SK-N-SH (cell line): Measurements from ENCODE around the gene METTL23. TPM values are rescaled to one million over a fixed set of nuclear protein-coding genes. Genes with fewer than 3 reads are reported as not detected.

ENCODE experiments used
- CTCF ChIA-PET: fragments of 300-600, 350-600 bp; formaldehyde crosslinking; extraction: SDS; loops from one replicate; lab custom pipeline; 2021; lab: Yijun Ruan, JAX
- POLR2A ChIA-PET: fragments of 350-600 bp; sonication (Branson Sonifier 250); formaldehyde crosslinking; extraction: SDS; loops from one replicate; lab custom pipeline; 2020; ENCODE audit warnings: antibody characterized with exemption, inconsistent platforms; lab: Yijun Ruan, JAX
- DNase-seq: peaks from one replicate; pipeline ENCODE4 v3.0.0; 2012
- H2AFZ ChIP-seq: fragments of 200-600 bp; sonication (generic); 2 replicates; pipeline ENCODE4 v1.8.1; 2016; ENCODE audit warnings: antibody characterized with exemption, mild to moderate bottlenecking, low read depth
- H3F3A ChIP-seq: fragments of 200-600 bp; sonication (generic); replicated peaks from 2 replicates; pipeline ENCODE3; 2016; ENCODE audit warnings: antibody characterized with exemption, mild to moderate bottlenecking; ENCODE audit not compliant: insufficient read depth
- H3K27ac ChIP-seq, 2 experiments: fragments of 200-500 bp in 1 of 2; fragments of 200-600 bp in 1 of 2; sonication (Bioruptor generic) in 1 of 2; sonication (generic), shearing (Covaris generic) in 1 of 2; 2 replicates each; pipeline versions ENCODE4 v1.5.1 to v1.6.1; 2014 to 2016; ENCODE audit warnings: low read depth in 2 of 2, inconsistent platforms in 1 of 2, low read length in 1 of 2, mild to moderate bottlenecking in 1 of 2, mixed read lengths in 1 of 2
- H3K27me3 ChIP-seq: fragments of 200-600 bp; sonication (generic), shearing (Covaris generic); 2 replicates; pipeline ENCODE4 v1.6.1; 2016; ENCODE audit warnings: mixed run types; ENCODE audit not compliant: insufficient read depth
- H3K36me3 ChIP-seq, 2 experiments: fragments of 200-500 bp in 1 of 2; fragments of 200-600 bp in 1 of 2; sonication (Bioruptor generic) in 1 of 2; sonication (generic) in 1 of 2; replicated peaks in 1 of 2; 2 replicates each; pipeline versions ENCODE3 to v1.5.1; 2014 to 2016; ENCODE audit warnings: low read length in 1 of 2, mild to moderate bottlenecking in 1 of 2; ENCODE audit not compliant: insufficient read depth in 2 of 2, control insufficient read depth in 1 of 2
- H3K4me1 ChIP-seq, 2 experiments: fragments of 200-500 bp in 1 of 2; fragments of 200-600 bp in 1 of 2; sonication (Bioruptor generic) in 1 of 2; sonication (generic), shearing (Covaris generic) in 1 of 2; 2 replicates each; pipeline versions ENCODE4 v1.5.1 to v1.6.1; 2014 to 2016; ENCODE audit warnings: low read depth in 1 of 2, low read length in 1 of 2, mixed run types in 1 of 2; ENCODE audit not compliant: insufficient read depth in 2 of 2, control insufficient read depth in 1 of 2
- H3K4me2 ChIP-seq: fragments of 200-600 bp; sonication (generic), shearing (Covaris generic); 2 replicates; pipeline ENCODE4 v1.6.1; 2017; ENCODE audit warnings: mixed run types
- H3K4me3 ChIP-seq, 2 experiments: fragments of 200-500 bp in 1 of 2; fragments of 200-600 bp in 1 of 2; sonication (Bioruptor generic) in 1 of 2; sonication (generic), shearing (Covaris generic) in 1 of 2; 2 replicates each; pipeline versions ENCODE4 v1.5.1 to v1.8.1; 2014 to 2016; ENCODE audit warnings: low read depth in 2 of 2, inconsistent platforms in 1 of 2, low read length in 1 of 2, mild to moderate bottlenecking in 1 of 2, mixed read lengths in 1 of 2, moderate library complexity in 1 of 2
- H3K79me2 ChIP-seq: fragments of 200-600 bp; sonication (generic); 2 replicates; pipeline ENCODE4 v1.8.1; 2017; ENCODE audit warnings: mild to moderate bottlenecking; ENCODE audit not compliant: insufficient read depth
- H3K9ac ChIP-seq: fragments of 200-600 bp; sonication (generic); 2 replicates; pipeline ENCODE4 v1.6.1; 2017; ENCODE audit warnings: mixed run types
- H3K9me2 ChIP-seq: fragments of 200-600 bp; sonication (generic); 2 replicates; pipeline ENCODE4 v1.6.1; 2017; ENCODE audit warnings: mixed run types
- H3K9me3 ChIP-seq: fragments of 200-600 bp; sonication (generic); 2 replicates; pipeline ENCODE4 v1.6.1; 2017; ENCODE audit warnings: mixed run types, mild to moderate bottlenecking, moderate library complexity
- H4K20me1 ChIP-seq: fragments of 200-600 bp; sonication (generic); 2 replicates; pipeline ENCODE4 v1.6.1; 2017; ENCODE audit warnings: mild to moderate bottlenecking, mixed run types; ENCODE audit not compliant: insufficient read depth
- CHD2 ChIP-seq: fragments of 150-350 bp; IDR thresholded peaks from 2 replicates; pipeline ENCODE4 v1.6.1; 2018; ENCODE audit warnings: low read length; ENCODE audit not compliant: partially characterized antibody
- CTCF ChIP-seq: fragments of 200-600 bp; sonication (generic); IDR thresholded peaks from 2 replicates; pipeline ENCODE4 v1.6.1; 2017; ENCODE audit warnings: antibody characterized with exemption, mild to moderate bottlenecking, moderate library complexity
- EP300 ChIP-seq, 2 experiments: IDR thresholded peaks; 2 replicates each; pipeline versions ENCODE4 v1.4.0 to v1.6.1; 2012; ENCODE audit warnings: borderline replicate concordance in 1 of 2, low read depth in 1 of 2, low read length in 1 of 2
- EZH2phosphoT487 ChIP-seq: fragments of 200-600 bp; sonication (generic); IDR thresholded peaks from 2 replicates; pipeline ENCODE4 v1.6.1; 2017; ENCODE audit warnings: low read depth, mixed run types, mild to moderate bottlenecking, antibody characterized with exemption, moderate library complexity, borderline replicate concordance
- FOXJ3 ChIP-seq: sonication (generic); formaldehyde crosslinking; IDR thresholded peaks from 2 replicates; pipeline ENCODE4 v1.5.1; 2020; ENCODE audit warnings: mild to moderate bottlenecking, missing genetic modification reagents
- FOXM1 ChIP-seq: IDR thresholded peaks from 2 replicates; pipeline ENCODE4 v1.4.0; 2012; ENCODE audit warnings: low read depth, mild to moderate bottlenecking
- GABPA ChIP-seq: IDR thresholded peaks from 2 replicates; pipeline ENCODE4 v1.4.0; 2012; ENCODE audit warnings: low read depth, mild to moderate bottlenecking
- GATA2 ChIP-seq: sonication (generic); formaldehyde crosslinking; IDR thresholded peaks from 2 replicates; pipeline ENCODE4 v1.5.0; 2020; ENCODE audit warnings: mild to moderate bottlenecking, missing genetic modification reagents
- MXI1 ChIP-seq: IDR thresholded peaks from 2 replicates; pipeline ENCODE4 v1.6.1; 2012; ENCODE audit warnings: mild to moderate bottlenecking, low read depth, low read length, improper control_type of control experiment
- PBX3 ChIP-seq: IDR thresholded peaks from 2 replicates; pipeline ENCODE4; 2012
- POLR2AphosphoS5 ChIP-seq: IDR thresholded peaks from 2 replicates; pipeline ENCODE4 v1.6.1; 2012; ENCODE audit warnings: low read depth, low read length
- RAD21 ChIP-seq: IDR thresholded peaks from 2 replicates; pipeline ENCODE4 v1.6.1; 2012; ENCODE audit warnings: mild to moderate bottlenecking, low read length
- RCOR1 ChIP-seq: fragments of 150-350 bp; IDR thresholded peaks from 2 replicates; pipeline ENCODE4 v1.6.1; 2017; ENCODE audit warnings: antibody characterized with exemption, low read length
- RFX5 ChIP-seq: IDR thresholded peaks from 2 replicates; pipeline ENCODE4 v1.6.1; 2012; ENCODE audit warnings: mild to moderate bottlenecking, improper control_type of control experiment, low read length
- RXRA ChIP-seq: IDR thresholded peaks from 2 replicates; pipeline ENCODE4 v1.4.0; 2012; ENCODE audit warnings: low read depth, mild to moderate bottlenecking, borderline replicate concordance
- SIN3A ChIP-seq: IDR thresholded peaks from 2 replicates; pipeline ENCODE4 v1.6.1; 2012; ENCODE audit warnings: low read depth, mild to moderate bottlenecking, low read length, moderate library complexity, borderline replicate concordance
- TAF1 ChIP-seq: IDR thresholded peaks from 2 replicates; pipeline ENCODE4 v1.6.1; 2012; ENCODE audit warnings: low read depth, mild to moderate bottlenecking, low read length, moderate library complexity, borderline replicate concordance
- USF1 ChIP-seq: IDR thresholded peaks from 2 replicates; pipeline ENCODE4 v1.4.0; 2012; ENCODE audit warnings: low read depth, borderline replicate concordance
- WGBS: methylation state at CpG from one replicate; pipeline ENCODE4 v1.1.6; 2017; ENCODE audit warnings: low lambda C conversion rate; 5-methylcytosine and 5-hydroxymethylcytosine counted together
- polyA plus RNA-seq, 3 experiments: library from polyadenylated mRNA; depleted of rRNA; stranded (reverse); fragments of >200 nt; gene quantifications; 2 replicates each; pipeline ENCODE4 v1.2.3, GENCODE V29; 2012

The METTL23 gene
- polyA plus RNA-seq, 1 of the 3 experiments (the other 2 are of a cell fraction): 75.9 TPM

GRCh38 chr17:76695059-76695831, 31.4 kb upstream of the METTL23 start:
- H3K27me3 ChIP-seq: no peaks in the 10 kb centered on the region
- 92% methylated on average over 16 of the region's 16 CpGs for WGBS
- no peak overlapping the region for H3K27ac ChIP-seq
- H3F3A ChIP-seq: peaks cover 16% of the 10 kb centered on the region
- H2AFZ ChIP-seq: no peak overlapping the region
- H3K36me3 ChIP-seq: peaks cover 0 to 5% of the 10 kb centered on the region in 2 experiments
- no peak overlapping the region for H3K9ac ChIP-seq
- POLR2A ChIA-PET: no interaction called here
- no peak overlapping the region for H3K4me2 ChIP-seq
- TF ChIP-seq TAF1 (no peak), CTCF (no peak), MXI1 (no peak), CHD2 (no peak), RAD21 (no peak), RCOR1 (no peak), GABPA (no peak), FOXM1 (no peak), RXRA (no peak), POLR2AphosphoS5 (no peak)
- peaks cover 100% of the 10 kb centered on the region for H3K79me2 ChIP-seq
- peaks cover 66% of the 10 kb centered on the region for H4K20me1 ChIP-seq
- no peak overlapping the region for H3K4me3 ChIP-seq
- H3K9me3 ChIP-seq: no peaks in the 10 kb centered on the region
- H3K9me2 ChIP-seq: no peaks in the 10 kb centered on the region
- no peak for DNase-seq
- peaks cover 12 to 28% of the 10 kb centered on the region in 2 experiments; a peak in 2 of 4 replicates for H3K4me1 ChIP-seq
- CTCF ChIA-PET: interaction anchor here (0.8 to 7.0 kb wide), 11 partner anchors 11 to 183 kb away, joined by 3 to 69 read pairs (median 4); partner anchors contain the start of gene MXRA7

GRCh38 chr17:76696763-76697701, 29.6 kb upstream of the METTL23 start:
- Histone ChIP-seq H3K9ac (no peak overlapping the region), H4K20me1 (peaks cover 64% of the 10 kb centered on the region), H3K79me2 (peaks cover 100% of the 10 kb centered on the region), H2AFZ (no peak overlapping the region), H3K36me3 (peaks cover 0 to 5% of the 10 kb centered on the region in 2 experiments), H3K27me3 (no peaks in the 10 kb centered on the region), H3K9me3 (no peaks in the 10 kb centered on the region), H3F3A (peaks cover 22% of the 10 kb centered on the region), H3K4me2 (no peak overlapping the region), H3K4me3 (no peak overlapping the region), H3K4me1 (peaks cover 26 to 45% of the 10 kb centered on the region in 2 experiments), H3K27ac (peak overlapping the region in 1 of 2 experiments; percentile 78; a peak in 2 of 4 replicates), H3K9me2 (no peaks in the 10 kb centered on the region)
- 91% methylated on average over 25 of the region's 25 CpGs for WGBS
- no peak for DNase-seq
- TF ChIP-seq SIN3A (no peak), USF1 (no peak), RXRA (no peak), EP300 (IDR thresholded peaks at IDR 0.05; ENCODE audit: borderline replicate concordance in 1 of 2, low read depth in 1 of 2, low read length in 1 of 2) (no peak), EZH2phosphoT487 (no peak), FOXJ3 (no peak), PBX3 (no peak), GATA2 (no peak), RFX5 (no peak)
- ChIA-PET POLR2A (interaction anchor here (0.9 to 1.9 kb wide), 9 partner anchors 8 to 153 kb away, joined by 3 to 8 read pairs (median 5); partner anchors contain the start of genes MXRA7 and SRSF2), CTCF (interaction anchor here (0.7 to 7.0 kb wide), 20 partner anchors 10 to 398 kb away, joined by 3 to 69 read pairs (median 4); partner anchors contain the start of gene PRCD)
